ENCODE results near the gene AKAP10.

Gene AKAP10

GRCh38 chr17:19996086-19996485, 18.5 kb upstream of the AKAP10 start:
- no peak for DNase-seq (ENCODE audit: extremely low spot score)
- ChIA-PET CTCF (interaction anchor here (1.4 to 1.8 kb wide), 2 partner anchors 13 to 125 kb away, joined by 4 to 5 read pairs; partner anchors contain the start of gene SPECC1), POLR2A (interaction anchor here (1.1 to 1.9 kb wide), 2 partner anchors 9 to 13 kb away, joined by 3 to 11 read pairs; partner anchors contain the start of gene SPECC1)
- no peak for TF ChIP-seq SP1 (IDR thresholded peaks at IDR 0.05)
- no peak for TF ChIP-seq CTBP1 (IDR thresholded peaks at IDR 0.05; ENCODE audit: borderline replicate concordance)
- no peak for TF ChIP-seq L3MBTL2 (conservative IDR thresholded peaks at IDR 0.05)
- no peak for TF ChIP-seq HDGF (IDR thresholded peaks at IDR 0.05; ENCODE audit: borderline replicate concordance)

- TF ChIP-seq CTBP1 (IDR thresholded peaks at IDR 0.05; ENCODE audit: borderline replicate concordance) (peak; percentile 42; the same call in 1 of the 2 replicates), ZNF384 (IDR thresholded peaks at IDR 0.05) (peak; percentile 81), SP1 (IDR thresholded peaks at IDR 0.05) (no peak)
- CTCF ChIA-PET = interaction anchor here (0.6 to 1.9 kb wide), 15 partner anchors 16 to 920 kb away, joined by 3 to 18 read pairs (median 4); partner anchors contain the start of gene SPECC1
- peak; percentile 74 for DNase-seq (ENCODE audit: extremely low spot score)
- POLR2A ChIA-PET = interaction anchor here (1.2 to 2.9 kb wide), 5 partner anchors 15 to 127 kb away, joined by 3 to 17 read pairs (median 8); partner anchors contain the start of genes AKAP10 and SPECC1
These were observed 15.4 kb upstream of the AKAP10 start for GRCh38 chr17:19992803-19993713.

- ChIA-PET CTCF (interaction anchor here (0.7 to 1.9 kb wide), 2 partner anchors 104 to 235 kb away, joined by 4 to 15 read pairs; no protein-coding TSS in a partner anchor), POLR2A (no interaction called here)
- no peak for TF ChIP-seq BHLHE40 (IDR thresholded peaks at IDR 0.05; ENCODE audit: borderline replicate concordance)
- DNase-seq (ENCODE audit: extremely low spot score) = no peak
These were observed 13.7 kb upstream of the AKAP10 start for GRCh38 chr17:19991252-19991885.

GRCh38 chr17:19987897-19988296, 10.3 kb upstream of the AKAP10 start:
- ChIA-PET CTCF (no interaction called here), POLR2A (no interaction called here)
- no peak for DNase-seq (ENCODE audit: extremely low spot score)
- no peak for TF ChIP-seq SP1 (IDR thresholded peaks at IDR 0.05)
- TF ChIP-seq TARDBP (IDR thresholded peaks at IDR 0.05) = no peak
- no peak for TF ChIP-seq FOXM1 (IDR thresholded peaks at IDR 0.05; ENCODE audit: borderline replicate concordance)
- TF ChIP-seq FOXK2 (IDR thresholded peaks at IDR 0.05) = no peak
- TF ChIP-seq HDGF (IDR thresholded peaks at IDR 0.05; ENCODE audit: borderline replicate concordance) = no peak
- TF ChIP-seq BHLHE40 (IDR thresholded peaks at IDR 0.05; ENCODE audit: borderline replicate concordance) = no peak
- no peak for TF ChIP-seq ELF4 (IDR thresholded peaks at IDR 0.05)
- no peak for TF ChIP-seq PKNOX1 (IDR thresholded peaks at IDR 0.05)
- TF ChIP-seq NFRKB (IDR thresholded peaks at IDR 0.05) = no peak
- no peak for TF ChIP-seq ARNT (IDR thresholded peaks at IDR 0.05)
- TF ChIP-seq LEF1 (IDR thresholded peaks at IDR 0.05; ENCODE audit: borderline replicate concordance) = no peak

GRCh38 chr17:19986941-19987861, 9.6 kb upstream of the AKAP10 start:
- CTCF ChIA-PET = no interaction called here
- no peak for DNase-seq (ENCODE audit: extremely low spot score)
- POLR2A ChIA-PET = no interaction called here
- TF ChIP-seq PKNOX1 (IDR thresholded peaks at IDR 0.05) (no peak), SP1 (IDR thresholded peaks at IDR 0.05) (no peak), FOXA1 (IDR thresholded peaks at IDR 0.05) (no peak), L3MBTL2 (conservative IDR thresholded peaks at IDR 0.05) (no peak), ELF4 (IDR thresholded peaks at IDR 0.05) (no peak), SUZ12 (IDR thresholded peaks at IDR 0.05) (no peak), ZNF384 (IDR thresholded peaks at IDR 0.05) (no peak), NFRKB (IDR thresholded peaks at IDR 0.05) (no peak), CTBP1 (IDR thresholded peaks at IDR 0.05; ENCODE audit: borderline replicate concordance) (no peak), FOXM1 (IDR thresholded peaks at IDR 0.05; ENCODE audit: borderline replicate concordance) (no peak), LEF1 (IDR thresholded peaks at IDR 0.05; ENCODE audit: borderline replicate concordance) (no peak), BHLHE40 (IDR thresholded peaks at IDR 0.05; ENCODE audit: borderline replicate concordance) (no peak), FOXK2 (IDR thresholded peaks at IDR 0.05) (no peak), TARDBP (IDR thresholded peaks at IDR 0.05) (no peak)

- TF ChIP-seq CTBP1 (IDR thresholded peaks at IDR 0.05; ENCODE audit: borderline replicate concordance) (no peak), TARDBP (IDR thresholded peaks at IDR 0.05) (no peak), L3MBTL2 (conservative IDR thresholded peaks at IDR 0.05) (no peak), FOXK2 (IDR thresholded peaks at IDR 0.05) (no peak), LEF1 (IDR thresholded peaks at IDR 0.05; ENCODE audit: borderline replicate concordance) (no peak), FOXM1 (IDR thresholded peaks at IDR 0.05; ENCODE audit: borderline replicate concordance) (no peak), ARNT (IDR thresholded peaks at IDR 0.05) (no peak), ELF4 (IDR thresholded peaks at IDR 0.05) (no peak), FOXA1 (IDR thresholded peaks at IDR 0.05) (no peak), HDGF (IDR thresholded peaks at IDR 0.05; ENCODE audit: borderline replicate concordance) (no peak), PKNOX1 (IDR thresholded peaks at IDR 0.05) (no peak), SP1 (IDR thresholded peaks at IDR 0.05) (no peak), ZNF384 (IDR thresholded peaks at IDR 0.05) (no peak), NFRKB (IDR thresholded peaks at IDR 0.05) (no peak), BHLHE40 (IDR thresholded peaks at IDR 0.05; ENCODE audit: borderline replicate concordance) (no peak), SUZ12 (IDR thresholded peaks at IDR 0.05) (no peak)
- POLR2A ChIA-PET = no interaction called here
- CTCF ChIA-PET = no interaction called here
- no peak for DNase-seq (ENCODE audit: extremely low spot score)
These were observed 2.5 kb upstream of the AKAP10 start for GRCh38 chr17:19979917-19980770.

All from HEK293T (cell line).